HG03432 (cell line): ENCODE data around the gene GFRA1.

Experiments
- ATAC-seq: cut with Tn5 transposase; IDR thresholded peaks from one replicate; pipeline ENCODE4 v1.9.1; 2021; ENCODE audit warnings: mild to moderate bottlenecking, moderate library complexity; ENCODE audit not compliant: unreplicated experiment

Gene GFRA1

GRCh38 chr10:116271593-116272439 is 1.2 kb downstream of the GFRA1 start:
- ATAC-seq, result peak; percentile 19

- ATAC-seq, result no peak
Observed at GRCh38 chr10:116270771-116271592, 2.0 kb downstream of the GFRA1 start.

GRCh38 chr10:116270126-116270770 is 2.8 kb downstream of the GFRA1 start:
- no peak for ATAC-seq

- ATAC-seq, result no peak
Observed at GRCh38 chr10:116269619-116270018, 3.4 kb downstream of the GFRA1 start.

GRCh38 chr10:116268976-116269375 is 4.0 kb downstream of the GFRA1 start:
- no peak for ATAC-seq

- ATAC-seq, result no peak
Observed at GRCh38 chr10:116265686-116266085, 7.3 kb downstream of the GFRA1 start.

- no peak for ATAC-seq
Observed at GRCh38 chr10:116263870-116264655, 8.9 kb downstream of the GFRA1 start.

GRCh38 chr10:116262678-116263077 is 10.3 kb downstream of the GFRA1 start:
- ATAC-seq, result no peak

- ATAC-seq, result no peak
Observed at GRCh38 chr10:116260599-116260998, 12.4 kb downstream of the GFRA1 start.

- ATAC-seq, result no peak
Observed at GRCh38 chr10:116259638-116260037, 13.4 kb downstream of the GFRA1 start.

- ATAC-seq, result no peak
Observed at GRCh38 chr10:116257785-116258184, 15.2 kb downstream of the GFRA1 start.

GRCh38 chr10:116256752-116257259 is 16.2 kb downstream of the GFRA1 start:
- no peak for ATAC-seq

- ATAC-seq, result no peak
Observed at GRCh38 chr10:116255886-116256751, 16.9 kb downstream of the GFRA1 start.

GRCh38 chr10:116254422-116255155 is 18.4 kb downstream of the GFRA1 start:
- ATAC-seq, result no peak

- ATAC-seq, result no peak
Observed at GRCh38 chr10:116253716-116254115, 19.3 kb downstream of the GFRA1 start.

- ATAC-seq, result no peak
Observed at GRCh38 chr10:116251602-116252395, 21.2 kb downstream of the GFRA1 start.

GRCh38 chr10:116247691-116248090 is 25.3 kb downstream of the GFRA1 start:
- ATAC-seq, result no peak

- ATAC-seq, result no peak
Observed at GRCh38 chr10:116246263-116246662, 26.7 kb downstream of the GFRA1 start.
